PC-3 (cell line): ENCODE data around the gene ZNF436. TPM values are rescaled to one million over a fixed set of nuclear protein-coding genes. Genes with fewer than 3 reads are reported as not detected.

Experiments used
- ATAC-seq: fragments of 200-7000 bp; cut with Tn5 transposase; 2 replicates; pipeline ENCODE4 v1.9.1; 2020; ENCODE audit warnings: mild to moderate bottlenecking, moderate library complexity
- BruUV-seq: library from RNA; stranded (reverse); fragments of 400-500 nt; replicated peaks from 2 replicates; lab custom pipeline; 2021; lab: Mats Ljungman, UMichigan
- CTCF ChIA-PET: fragments of 300-600 bp; sonication (Branson Sonifier 250); formaldehyde crosslinking; loops from one replicate; lab custom pipeline; 2022; ENCODE audit warnings: antibody characterized with exemption; lab: Charles Lee
- POLR2A ChIA-PET: fragments of 300-600 bp; sonication (Branson Sonifier 250); formaldehyde crosslinking; loops from one replicate; lab custom pipeline; 2022; ENCODE audit warnings: antibody characterized with exemption; ENCODE audit not compliant: unreplicated experiment; lab: Charles Lee
- DNase-seq: peaks from one replicate; pipeline ENCODE4 v3.0.0-alpha.2; 2015
- H2AFZ ChIP-seq: fragments of 300-600 bp; sonication (generic); 2 replicates; pipeline ENCODE4 v1.6.0; 2016; ENCODE audit warnings: antibody characterized with exemption, low read length
- H3F3A ChIP-seq: fragments of 300-600 bp; sonication (generic); one replicate; pipeline ENCODE4 v1.6.0; 2017; ENCODE audit warnings: antibody characterized with exemption, low read length, control low read depth, mild to moderate bottlenecking; ENCODE audit not compliant: unreplicated experiment
- H3K27ac ChIP-seq: fragments of 300-600 bp; sonication (generic); 2 replicates; pipeline ENCODE4 v1.5.1; 2016; ENCODE audit warnings: mild to moderate bottlenecking, low read length
- H3K27me3 ChIP-seq: fragments of 300-600 bp; sonication (generic); 2 replicates; pipeline ENCODE4 v1.6.1; 2016; ENCODE audit warnings: low read length, mixed read lengths
- H3K36me3 ChIP-seq: fragments of 300-600 bp; sonication (generic); 2 replicates; pipeline ENCODE4 v1.6.1; 2016; ENCODE audit warnings: low read depth, mixed run types, low read length, mixed read lengths
- H3K4me1 ChIP-seq: fragments of 300-600 bp; sonication (generic); 2 replicates; pipeline ENCODE4 v1.5.1; 2016; ENCODE audit warnings: low read length; ENCODE audit not compliant: insufficient read depth
- H3K4me2 ChIP-seq: fragments of 300-600 bp; sonication (generic); 2 replicates; pipeline ENCODE4 v1.6.0; 2016; ENCODE audit warnings: low read length
- H3K4me3 ChIP-seq: fragments of 300-600 bp; sonication (generic); 2 replicates; pipeline ENCODE4 v1.5.1; 2016; ENCODE audit warnings: mild to moderate bottlenecking, low read length, mixed read lengths
- H3K79me2 ChIP-seq: fragments of 300-600 bp; sonication (generic); 2 replicates; pipeline ENCODE4 v1.6.1; 2017; ENCODE audit warnings: low read length, mixed read lengths
- H3K9ac ChIP-seq: fragments of 300-600 bp; sonication (generic); 2 replicates; pipeline ENCODE4 v1.6.0; 2016; ENCODE audit warnings: mild to moderate bottlenecking, low read length
- H3K9me2 ChIP-seq: fragments of 300-600 bp; sonication (generic); replicated peaks from 2 replicates; pipeline ENCODE4 v1.6.1; 2016; ENCODE audit warnings: mixed run types, low read length, mixed read lengths
- H3K9me3 ChIP-seq: fragments of 300-600 bp; sonication (generic); 2 replicates; pipeline ENCODE4 v1.6.1; 2016; ENCODE audit warnings: low read length, mixed read lengths
- H4K20me1 ChIP-seq: fragments of 300-600 bp; sonication (generic); 2 replicates; pipeline ENCODE4 v1.6.1; 2016; ENCODE audit warnings: low read length, mixed read lengths
- EZH2 ChIP-seq: fragments of 300-600 bp; sonication (generic); IDR thresholded peaks from one replicate; pipeline ENCODE4 v1.6.1; 2017; ENCODE audit warnings: antibody characterized with exemption, mild to moderate bottlenecking, low read length; ENCODE audit not compliant: unreplicated experiment
- EZH2phosphoT487 ChIP-seq: fragments of 300-600 bp; sonication (generic); IDR thresholded peaks from 2 replicates; pipeline ENCODE4 v1.6.1; 2018; ENCODE audit warnings: mild to moderate bottlenecking, antibody characterized with exemption, low read length, borderline replicate concordance
- intact Hi-C: fragments of 100-400 bp; cut with micrococcal nuclease; formaldehyde crosslinking; loops from 2 replicates; pipeline ENCODE4 v1.9.0; 2023
- total RNA-seq: library from RNA; depleted of rRNA; stranded (reverse); fragments of >200 nt; gene quantifications from 2 replicates; pipeline ENCODE4 v1.2.3, GENCODE V29; 2014
- TF ChIP-seq, protein P1 (sequence below): fragments of 300-600 bp; sonication (generic); conservative IDR thresholded peaks from 2 replicates; pipeline ENCODE4 v1.5.1; 2017; ENCODE audit warnings: antibody characterized with exemption, low read depth, mild to moderate bottlenecking, low read length

ZNF436 gene
- total RNA-seq, 1 experiment from 2014 or later: 10.5 TPM

DNA sequence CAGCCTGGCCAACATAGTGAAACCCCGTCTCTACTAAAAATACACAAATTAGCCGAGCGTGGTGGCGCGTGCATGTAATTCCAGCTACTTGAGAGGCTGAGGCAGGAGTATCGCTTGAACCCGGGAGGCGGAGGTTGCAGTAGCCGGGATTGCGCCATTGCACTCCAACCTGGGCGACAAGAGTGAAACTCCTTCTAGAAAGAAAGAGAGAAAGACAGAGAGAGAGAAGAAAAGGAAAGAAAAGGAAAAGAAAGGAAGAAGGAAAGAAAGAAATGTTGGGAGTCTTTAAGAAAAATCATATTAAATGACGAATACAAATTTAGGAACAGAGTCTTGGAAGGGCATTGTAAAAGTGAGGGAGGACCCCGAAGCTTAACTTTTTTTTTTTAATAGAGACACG lies 23.7 kb downstream of the ZNF436 start:
- no peaks in the 10 kb centered on the region for H3K9me2 ChIP-seq
- TF ChIP-seq, protein P1, sequence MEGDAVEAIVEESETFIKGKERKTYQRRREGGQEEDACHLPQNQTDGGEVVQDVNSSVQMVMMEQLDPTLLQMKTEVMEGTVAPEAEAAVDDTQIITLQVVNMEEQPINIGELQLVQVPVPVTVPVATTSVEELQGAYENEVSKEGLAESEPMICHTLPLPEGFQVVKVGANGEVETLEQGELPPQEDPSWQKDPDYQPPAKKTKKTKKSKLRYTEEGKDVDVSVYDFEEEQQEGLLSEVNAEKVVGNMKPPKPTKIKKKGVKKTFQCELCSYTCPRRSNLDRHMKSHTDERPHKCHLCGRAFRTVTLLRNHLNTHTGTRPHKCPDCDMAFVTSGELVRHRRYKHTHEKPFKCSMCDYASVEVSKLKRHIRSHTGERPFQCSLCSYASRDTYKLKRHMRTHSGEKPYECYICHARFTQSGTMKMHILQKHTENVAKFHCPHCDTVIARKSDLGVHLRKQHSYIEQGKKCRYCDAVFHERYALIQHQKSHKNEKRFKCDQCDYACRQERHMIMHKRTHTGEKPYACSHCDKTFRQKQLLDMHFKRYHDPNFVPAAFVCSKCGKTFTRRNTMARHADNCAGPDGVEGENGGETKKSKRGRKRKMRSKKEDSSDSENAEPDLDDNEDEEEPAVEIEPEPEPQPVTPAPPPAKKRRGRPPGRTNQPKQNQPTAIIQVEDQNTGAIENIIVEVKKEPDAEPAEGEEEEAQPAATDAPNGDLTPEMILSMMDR: no peak
- TF ChIP-seq EZH2: no peak
- POLR2A ChIA-PET: no interaction called here
- no peak for DNase-seq
- H3K79me2 ChIP-seq: peaks cover 32% of the 10 kb centered on the region
- no peak overlapping the region for H2AFZ ChIP-seq
- no peak overlapping the region for H3K27ac ChIP-seq
- H4K20me1 ChIP-seq: peaks cover 22% of the 10 kb centered on the region
- intact Hi-C loops: no loop called here
- no TSS peak for BruUV-seq
- no peak for ATAC-seq
- 0 out of 2 replicates have a peak, but pooled peaks cover 10% of the 10 kb centered on the region for H3K4me1 ChIP-seq
- no peaks in the 10 kb centered on the region for H3K9me3 ChIP-seq
- CTCF ChIA-PET: interaction anchor here (0.6 kb wide), 1 partner anchor 45 kb away, joined by 4 read pairs; no protein-coding TSS in a partner anchor
- no peak overlapping the region for H3K4me2 ChIP-seq
- H3K27me3 ChIP-seq: no peaks in the 10 kb centered on the region
- H3F3A ChIP-seq: no peaks in the 10 kb centered on the region
- H3K36me3 ChIP-seq: no peaks in the 10 kb centered on the region; the same call in 1 of the 2 replicates
- H3K4me3 ChIP-seq: no peak overlapping the region
- H3K9ac ChIP-seq: no peak overlapping the region

DNA sequence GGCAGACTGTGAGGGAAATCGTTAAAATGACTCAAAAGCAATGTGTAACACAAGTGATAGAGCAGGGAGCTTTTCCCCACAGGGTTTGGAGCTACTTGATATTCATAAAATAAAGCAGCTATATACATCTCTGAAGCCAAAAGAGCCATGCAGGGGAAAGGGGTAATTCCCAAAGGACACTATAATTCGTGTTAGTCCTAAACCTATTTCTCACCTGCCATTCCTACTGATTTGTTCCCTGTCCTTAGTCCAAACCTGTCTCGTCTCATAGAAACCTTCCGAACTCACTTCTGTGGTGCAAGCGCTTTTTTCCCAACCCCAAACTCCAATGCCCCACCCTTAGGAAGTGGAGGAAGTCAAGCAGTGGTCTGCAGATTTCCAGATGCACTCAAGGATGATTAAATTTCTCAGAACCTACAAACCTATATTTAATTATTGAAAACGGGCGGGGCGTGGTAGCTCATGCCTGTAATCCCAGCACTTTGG lies 24.6 kb downstream of the ZNF436 start:
- Histone ChIP-seq H3K4me3 (peak overlapping the region; percentile 76), H2AFZ (peak overlapping the region; percentile 87), H3F3A (no peaks in the 10 kb centered on the region), H3K9me3 (no peaks in the 10 kb centered on the region), H3K27ac (peak overlapping the region; percentile 86), H3K9ac (peak overlapping the region; percentile 97), H4K20me1 (peaks cover 31% of the 10 kb centered on the region), H3K79me2 (peaks cover 41% of the 10 kb centered on the region), H3K27me3 (no peaks in the 10 kb centered on the region), H3K9me2 (no peaks in the 10 kb centered on the region), H3K36me3 (peaks cover 3% of the 10 kb centered on the region; the same call in 1 of the 2 replicates), H3K4me2 (peak overlapping the region; percentile 90), H3K4me1 (peaks cover 19% of the 10 kb centered on the region; the same call in 1 of the 2 replicates)
- ATAC-seq: peak; percentile 5; the same call in 1 of the 2 replicates
- POLR2A ChIA-PET: interaction anchor here (0.6 to 1.3 kb wide), 5 partner anchors 13 to 241 kb away, joined by 3 to 21 read pairs (median 10); no protein-coding TSS in a partner anchor
- CTCF ChIA-PET: interaction anchor here (0.5 to 1.7 kb wide), 4 partner anchors 25 to 59 kb away, joined by 4 to 14 read pairs (median 8); partner anchors contain the start of gene ZNF436
- no peak for TF ChIP-seq EZH2
- TF ChIP-seq, protein P1: no peak
- TF ChIP-seq EZH2phosphoT487: no peak
- intact Hi-C loops: loop anchor here (1.0 kb wide), 2 partner anchors 23 to 59 kb away; no protein-coding TSS in a partner anchor
- no peak for DNase-seq
- TSS peak; percentile 90 for BruUV-seq
